H1 (cell line): ENCODE measurements around the gene UCKL1. TPM values are rescaled to one million over a fixed set of nuclear protein-coding genes. Genes with fewer than 3 reads are reported as not detected.

Experiments
- CTCF ChIA-PET: fragments of 300-600 bp; sonication (Branson Sonifier 250); formaldehyde crosslinking; loops from one replicate; lab custom pipeline; 2021; ENCODE audit not compliant: partially characterized antibody; lab: Charles Lee
- POLR2A ChIA-PET: fragments of 300-600 bp; sonication (Branson Sonifier 250); formaldehyde crosslinking; loops from one replicate; lab custom pipeline; 2021; ENCODE audit warnings: inconsistent platforms; ENCODE audit not compliant: partially characterized antibody; lab: Charles Lee
- DNase-seq, 2 experiments: peaks; one replicate each; pipeline versions ENCODE4 v3.0.0 to v3.0.0-alpha.2; 2010 to 2022; ENCODE audit warnings: low spot score in 2 of 2, low read depth in 1 of 2, mixed read lengths in 1 of 2
- FAIRE-seq: peaks from 2 replicates; lab custom pipeline; 2011; peaks lifted over from hg19 to GRCh38; lab: Jason Lieb, UNC
- H2AFZ ChIP-seq: 2 replicates; pipeline ENCODE4 v1.8.1; 2012; ENCODE audit warnings: low read length, inconsistent platforms
- H2AK5ac ChIP-seq: 2 replicates; pipeline ENCODE4 v1.6.1; 2013; ENCODE audit warnings: low read depth, low read length
- H2BK120ac ChIP-seq: replicated peaks from 2 replicates; pipeline ENCODE3; 2013; ENCODE audit warnings: low read depth, low read length, inconsistent platforms
- H2BK12ac ChIP-seq: 2 replicates; pipeline ENCODE4 v1.6.1; 2013; ENCODE audit warnings: low read depth, low read length
- H2BK15ac ChIP-seq: 2 replicates; pipeline ENCODE4 v1.6.1; 2013; ENCODE audit warnings: low read length
- H2BK20ac ChIP-seq: 2 replicates; pipeline ENCODE4 v1.6.1; 2013; ENCODE audit warnings: low read length
- H2BK5ac ChIP-seq: 2 replicates; pipeline ENCODE4 v1.6.1; 2013; ENCODE audit warnings: low read depth, low read length
- H3K14ac ChIP-seq: 2 replicates; pipeline ENCODE4 v1.6.1; 2013; ENCODE audit warnings: inconsistent platforms; ENCODE audit not compliant: insufficient read length
- H3K18ac ChIP-seq: 2 replicates; pipeline ENCODE4 v1.6.1; 2013; ENCODE audit warnings: low read length; ENCODE audit errors: extremely low read depth
- H3K23ac ChIP-seq: 2 replicates; pipeline ENCODE4 v1.6.1; 2013; ENCODE audit warnings: inconsistent platforms; ENCODE audit not compliant: insufficient read length
- H3K23me2 ChIP-seq: 2 replicates; pipeline ENCODE4 v1.6.1; 2013; ENCODE audit warnings: low read depth, low read length
- H3K27ac ChIP-seq: 2 replicates; pipeline ENCODE4 v1.6.1; 2011; ENCODE audit warnings: low read depth, low read length, inconsistent platforms
- H3K27me3 ChIP-seq, 4 experiments: replicated peaks in 1 of 4; 1 replicate in 1 of 4; 2 replicates in 3 of 4; pipeline versions ENCODE4 v1.6.1 to v1.8.1; 2011 to 2013; ENCODE audit warnings: low read length in 3 of 4, mild to moderate bottlenecking in 3 of 4, inconsistent platforms in 2 of 4, mixed read lengths in 2 of 4, moderate library complexity in 1 of 4; ENCODE audit not compliant: control insufficient read depth in 3 of 4, insufficient read depth in 3 of 4; ENCODE audit errors: extremely low read depth in 1 of 4
- H3K36me3 ChIP-seq, 4 experiments: 2 replicates each; pipeline versions ENCODE4 v1.6.1 to v1.8.1; 2011 to 2013; ENCODE audit warnings: mild to moderate bottlenecking in 4 of 4, low read length in 3 of 4, moderate library complexity in 2 of 4, control low read depth in 1 of 4, inconsistent platforms in 1 of 4; ENCODE audit not compliant: insufficient read depth in 4 of 4, control insufficient read depth in 2 of 4
- H3K4ac ChIP-seq: replicated peaks from 2 replicates; pipeline ENCODE3; 2013; ENCODE audit warnings: low read length, low read depth, mixed read lengths, inconsistent platforms; ENCODE audit not compliant: insufficient read length
- H3K4me1 ChIP-seq, 4 experiments: replicated peaks in 1 of 4; 1 replicate in 1 of 4; 2 replicates in 3 of 4; pipeline versions ENCODE4 v1.6.1 to v1.8.1; 2011 to 2013; ENCODE audit warnings: low read length in 3 of 4, inconsistent platforms in 2 of 4, mixed read lengths in 1 of 4; ENCODE audit not compliant: insufficient read depth in 4 of 4, control insufficient read depth in 3 of 4
- H3K4me2 ChIP-seq, 2 experiments: 2 replicates each; pipeline versions ENCODE4 v1.6.1 to v1.8.1; 2011 to 2013; ENCODE audit warnings: low read depth in 2 of 2, low read length in 2 of 2, control low read depth in 1 of 2, inconsistent platforms in 1 of 2, mild to moderate bottlenecking in 1 of 2; ENCODE audit not compliant: insufficient read depth in 1 of 2
- H3K4me3 ChIP-seq, 4 experiments: fragments of 200-600, 300-600 bp in 1 of 4; sonication (generic), shearing (Covaris generic), sonication (Bioruptor Twin) in 1 of 4; 2 replicates each; pipeline versions ENCODE4 v1.5.1 to v1.8.1; 2011 to 2016; ENCODE audit warnings: low read length in 4 of 4, low read depth in 3 of 4, control low read depth in 2 of 4, inconsistent platforms in 2 of 4, mild to moderate bottlenecking in 2 of 4, mixed read lengths in 1 of 4, moderate library complexity in 1 of 4; ENCODE audit not compliant: insufficient read depth in 2 of 4; ENCODE audit errors: extremely low read depth in 1 of 4
- H3K56ac ChIP-seq: replicated peaks from 2 replicates; pipeline ENCODE3; 2013; ENCODE audit warnings: low read depth, mild to moderate bottlenecking, mixed read lengths, low read length, inconsistent platforms; ENCODE audit not compliant: insufficient read length
- H3K79me1 ChIP-seq: 2 replicates; pipeline ENCODE4 v1.6.1; 2013; ENCODE audit warnings: low read depth, low read length, control low read depth
- H3K79me2 ChIP-seq, 2 experiments: 2 replicates each; pipeline versions ENCODE4 v1.6.1 to v1.8.1; 2012 to 2013; ENCODE audit warnings: low read length in 2 of 2, mild to moderate bottlenecking in 2 of 2, inconsistent platforms in 1 of 2; ENCODE audit not compliant: insufficient read depth in 2 of 2, control insufficient read depth in 1 of 2
- H3K9ac ChIP-seq, 4 experiments: replicated peaks in 1 of 4; 1 replicate in 1 of 4; 2 replicates in 3 of 4; pipeline versions ENCODE4 v1.6.1 to v1.8.1; 2011 to 2013; ENCODE audit warnings: low read depth in 3 of 4, low read length in 3 of 4, control low read depth in 2 of 4, mild to moderate bottlenecking in 2 of 4, moderate library complexity in 2 of 4, inconsistent platforms in 1 of 4; ENCODE audit errors: extremely low read depth in 1 of 4
- H3K9me3 ChIP-seq, 2 experiments: 2 replicates each; pipeline versions ENCODE4 v1.6.1 to v1.8.1; 2012 to 2013; ENCODE audit warnings: mild to moderate bottlenecking in 2 of 2, moderate library complexity in 2 of 2, control low read depth in 1 of 2, inconsistent platforms in 1 of 2, low read depth in 1 of 2, low read length in 1 of 2, mixed read lengths in 1 of 2; ENCODE audit not compliant: insufficient read depth in 2 of 2
- H4K20me1 ChIP-seq, 2 experiments: replicated peaks in 1 of 2; 2 replicates each; pipeline versions ENCODE3 to v1.8.1; 2011 to 2013; ENCODE audit warnings: inconsistent platforms in 2 of 2, low read length in 2 of 2, mild to moderate bottlenecking in 1 of 2; ENCODE audit not compliant: insufficient read depth in 2 of 2, control insufficient read depth in 1 of 2
- H4K5ac ChIP-seq: 2 replicates; pipeline ENCODE4 v1.6.1; 2013; ENCODE audit warnings: low read length, low read depth, mixed read lengths, inconsistent platforms; ENCODE audit not compliant: insufficient read length
- H4K8ac ChIP-seq: 2 replicates; pipeline ENCODE4 v1.8.0; 2013; ENCODE audit warnings: mild to moderate bottlenecking, moderate library complexity, low read length, inconsistent platforms; ENCODE audit not compliant: insufficient read depth; ENCODE audit errors: extremely low read depth
- H4K91ac ChIP-seq: replicated peaks from 2 replicates; pipeline ENCODE3; 2013; ENCODE audit warnings: low read length, mixed read lengths, inconsistent platforms; ENCODE audit not compliant: insufficient read length
- CTCF ChIP-seq, 3 experiments: IDR thresholded peaks; 1 replicate in 2 of 3; 2 replicates in 1 of 3; pipeline versions ENCODE4 v1.5.1 to v1.6.1; 2011; ENCODE audit warnings: low read length in 3 of 3, mild to moderate bottlenecking in 3 of 3, inconsistent platforms in 2 of 3, low read depth in 1 of 3, moderate library complexity in 1 of 3; ENCODE audit not compliant: insufficient read depth in 1 of 3; ENCODE audit errors: control extremely low read depth in 1 of 3
- EP300 ChIP-seq, 2 experiments: IDR thresholded peaks; 1 replicate in 1 of 2; 2 replicates in 1 of 2; pipeline ENCODE4 v1.6.1; 2011 to 2012; ENCODE audit warnings: low read depth in 2 of 2, low read length in 2 of 2, mild to moderate bottlenecking in 2 of 2, borderline replicate concordance in 1 of 2, inconsistent platforms in 1 of 2, moderate library complexity in 1 of 2
- GTF2F1 ChIP-seq: IDR thresholded peaks from 2 replicates; pipeline ENCODE4 v1.6.1; 2012; ENCODE audit warnings: low read depth, low read length, improper control_type of control experiment, borderline replicate concordance
- HDAC2 ChIP-seq, 2 experiments: fragments of 300-600 bp in 1 of 2; sonication (generic) in 1 of 2; IDR thresholded peaks; 2 replicates each; pipeline ENCODE4 v1.6.1; 2011 to 2012; ENCODE audit warnings: low read depth in 2 of 2, low read length in 2 of 2, mild to moderate bottlenecking in 2 of 2, moderate library complexity in 2 of 2, borderline replicate concordance in 1 of 2, inconsistent platforms in 1 of 2
- RAD21 ChIP-seq, 2 experiments: IDR thresholded peaks in 1 of 2; conservative IDR thresholded peaks in 1 of 2; 2 replicates each; pipeline ENCODE4 v1.6.1; 2011; ENCODE audit warnings: low read depth in 2 of 2, low read length in 2 of 2, improper control_type of control experiment in 1 of 2, inconsistent platforms in 1 of 2, mild to moderate bottlenecking in 1 of 2, moderate library complexity in 1 of 2
- RNF2 ChIP-seq: fragments of 200-900, 300-1000 bp; sonication (generic); IDR thresholded peaks from 2 replicates; pipeline ENCODE4 v1.7.1; 2016; ENCODE audit warnings: borderline replicate concordance, low read depth, mild to moderate bottlenecking, antibody characterized with exemption, low read length; ENCODE audit not compliant: poor library complexity, severe bottlenecking; ENCODE audit errors: missing control alignments
- WGBS, 2 experiments: shearing (Covaris generic) in 1 of 2; methylation state at CpG; one replicate each; pipeline versions ENCODE4 v1.1.6 to v1.1.7; 2013 to 2015; ENCODE audit warnings: low lambda C conversion rate in 2 of 2, mixed read lengths in 2 of 2, inconsistent platforms in 1 of 2, low coverage in 1 of 2, missing lambda C conversion rate in 1 of 2; ENCODE audit not compliant: insufficient replicate concordance in 2 of 2, insufficient coverage in 1 of 2, insufficient read length in 1 of 2; ENCODE audit errors: extremely low coverage in 1 of 2, missing lambda C conversion rate in 1 of 2; 5-methylcytosine and 5-hydroxymethylcytosine counted together
- polyA plus RNA-seq, 7 experiments: library from polyadenylated mRNA; depleted of rRNA in 3 of 7; stranded (reverse) in 5 of 7; unstranded in 2 of 7; fragments of >200 nt in 5 of 7; fragments of 200-250 nt in 2 of 7; gene quantifications; 1 replicate in 5 of 7; 2 replicates in 1 of 7; 4 replicates in 1 of 7; pipeline versions ENCODE4 v1.2.1 to v1.2.3, GENCODE V29; 2011 to 2013; ENCODE audit warnings: missing spikeins in 2 of 7, mixed read lengths in 2 of 7
- total RNA-seq: library from RNA; stranded (reverse); fragmentation: NEBNext Ultra II Directional; extraction: Animal tissue kit (Norgen Biotek cat#: 25700); gene quantifications from 2 replicates; pipeline ENCODE4 v1.2.1, GENCODE V29; 2021

The UCKL1 gene
- total and polyA plus RNA-seq, 2 of the 8 experiments (the other 6 are each of a cell fraction or from before 2014, with no cell fraction given): 36.5 to 91.2 TPM

- Histone ChIP-seq H3K9me3 (no peaks in the 10 kb centered on the region), H3K14ac (no peak overlapping the region), H2BK15ac (0 out of 2 replicates have a peak overlapping the region, but pooled peaks have one; percentile 29), H3K4me2 (peak overlapping the region; percentile 61 to 73), H3K56ac (peak overlapping the region; percentile 32), H2AFZ (no peak overlapping the region), H3K9ac (peak overlapping the region; percentile 47 to 90 (median 85); a peak in 6 of 7 replicates), H3K27ac (0 out of 2 replicates have a peak overlapping the region, but pooled peaks have one; percentile 69), H4K8ac (0 out of 2 replicates have a peak overlapping the region, but pooled peaks have one; percentile 1), H3K27me3 (no peaks in the 10 kb centered on the region), H2BK12ac (no peak overlapping the region), H3K79me2 (peaks cover 17 to 52% of the 10 kb centered on the region in 2 experiments; a peak in 3 of 4 replicates), H3K18ac (no peak overlapping the region), H4K5ac (no peak overlapping the region), H3K4ac (no peak overlapping the region), H3K36me3 (peaks cover 0 to 6% (median 3%) of the 10 kb centered on the region in 4 experiments; a peak in 3 of 8 replicates), H2BK20ac (no peak overlapping the region), H3K4me3 (peak overlapping the region; percentile 94 to 98 (median 96)), H4K20me1 (peaks cover 10 to 26% of the 10 kb centered on the region in 2 experiments), H2AK5ac (no peak overlapping the region), H3K4me1 (peaks cover 0 to 19% (median 12%) of the 10 kb centered on the region in 4 experiments; a peak in 6 of 7 replicates), H3K23ac (no peak overlapping the region), H3K79me1 (peaks cover 29% of the 10 kb centered on the region), H4K91ac (no peak overlapping the region), H2BK5ac (peak overlapping the region; percentile 97; the same call in 1 of the 2 replicates), H3K23me2 (peaks cover 8% of the 10 kb centered on the region; the same call in 1 of the 2 replicates), H2BK120ac (no peak overlapping the region)
- POLR2A ChIA-PET: interaction anchor here (0.8 to 4.0 kb wide), 6 partner anchors 12 to 256 kb away, joined by 3 to 68 read pairs (median 4); partner anchors contain the start of genes PRPF6 and TPD52L2
- CTCF ChIA-PET: interaction anchor here (0.6 to 2.9 kb wide), 9 partner anchors 16 to 503 kb away, joined by 3 to 14 read pairs (median 4); no protein-coding TSS in a partner anchor
- peak in 1 of 2 experiments; percentile 68 for DNase-seq
- WGBS, 2 experiments: 17% methylated on average over 20 of the region's 31 CpGs; no CpG with 5 or more reads in 1 of the 2 experiments
- no peak for FAIRE-seq
- no peak for TF ChIP-seq EP300 (IDR thresholded peaks at IDR 0.05; ENCODE audit: borderline replicate concordance in 1 of 2, low read depth in 2 of 2, low read length in 2 of 2)
- TF ChIP-seq RNF2: no peak
- TF ChIP-seq CTCF (IDR thresholded peaks at IDR 0.05; ENCODE audit: control extremely low read depth in 1 of 3, insufficient read depth in 1 of 3, low read depth in 1 of 3, low read length in 3 of 3): peak in 2 of 3 experiments; percentile 14 to 49; a peak in 3 of 4 replicates
- no peak for TF ChIP-seq GTF2F1
- 0 out of 4 replicates have a peak, but pooled peaks of 1 of the 2 experiments have one; percentile 75 for TF ChIP-seq HDAC2 (IDR thresholded peaks at IDR 0.05; ENCODE audit: borderline replicate concordance in 1 of 2, low read depth in 2 of 2, low read length in 2 of 2)
- peak in 1 of 2 experiments; percentile 38; a peak in 2 of 4 replicates for TF ChIP-seq RAD21 (IDR thresholded peaks at IDR 0.05 in 1 of 2, conservative IDR thresholded peaks at IDR 0.05 in 1 of 2; ENCODE audit: low read depth in 2 of 2, low read length in 2 of 2)
Measured at GRCh38 chr20:63955281-63955826, 862 bp downstream of the UCKL1 start.
